K562 (cell line): ENCODE results near the gene DNASE1L2. TPM values are rescaled to one million over a fixed set of nuclear protein-coding genes. Genes with fewer than 3 reads are reported as not detected.

Source experiments
- CREB3 ChIP-seq: fragments of 450-650 bp; conservative IDR thresholded peaks from 2 replicates; pipeline ENCODE4 v1.6.1; 2016; ENCODE audit warnings: missing genetic modification characterization, low read depth, mild to moderate bottlenecking, missing compliant biosample characterization, moderate library complexity
- E2F3 ChIP-seq: fragments of 250-450 bp; sonication (Bioruptor Pico); IDR thresholded peaks from 2 replicates; pipeline ENCODE4 v1.4.0; 2020; ENCODE audit warnings: mild to moderate bottlenecking
- HNRNPK ChIP-seq: fragments of 200-400 bp; formaldehyde crosslinking; IDR thresholded peaks from one replicate; pipeline ENCODE4 v1.6.1; 2018; ENCODE audit warnings: mild to moderate bottlenecking, low read depth, low read length; ENCODE audit not compliant: poor library complexity, severe bottlenecking
- MED1 ChIP-seq: sonication (generic); formaldehyde crosslinking; IDR thresholded peaks from 2 replicates; pipeline ENCODE4 v1.8.1; 2023; ENCODE audit warnings: missing genetic modification reagents, borderline replicate concordance
- PCBP1 ChIP-seq: fragments of 200-400 bp; formaldehyde crosslinking; IDR thresholded peaks from 2 replicates; pipeline ENCODE4 v1.6.1; 2018; ENCODE audit warnings: mild to moderate bottlenecking, low read depth, low read length; ENCODE audit not compliant: poor library complexity, severe bottlenecking
- RREB1 ChIP-seq: fragments of 250-450 bp; sonication (Bioruptor Pico); IDR thresholded peaks from 2 replicates; pipeline ENCODE4 v1.4.0; 2020
- THRA ChIP-seq: fragments of 450-650 bp; IDR thresholded peaks from 2 replicates; pipeline ENCODE4 v1.6.1; 2017; ENCODE audit warnings: mild to moderate bottlenecking, moderate library complexity
- ZNF696 ChIP-seq: fragments of 250-450 bp; sonication (Bioruptor Pico); conservative IDR thresholded peaks from 2 replicates; pipeline ENCODE4 v1.4.0; 2020; ENCODE audit warnings: mild to moderate bottlenecking, moderate library complexity
- polyA plus RNA-seq, 8 experiments: library from polyadenylated mRNA; depleted of rRNA in 4 of 8; stranded (reverse) in 5 of 8; unstranded in 3 of 8; fragments of >200 nt; fragmentation: Nextera tagmentation in 2 of 8; fragmentation: Illumina TruSeq in 1 of 8; extraction: Ambion mirVana in 2 of 8; extraction: Trizol in 1 of 8; gene quantifications; 2 replicates each; pipeline versions ENCODE4 v1.2.1 to v1.2.3, GENCODE V29; 2011 to 2014; ENCODE audit warnings: inconsistent platforms in 1 of 8, missing spikeins in 1 of 8
- total RNA-seq, 7 experiments: library from RNA; depleted of rRNA in 6 of 7; stranded (reverse); fragments of >200 nt in 6 of 7; fragmentation: Illumina TruSeq in 2 of 7; extraction: Trizol in 2 of 7; gene quantifications; 2 replicates each; pipeline versions ENCODE4 v1.2.1 to v1.2.3, GENCODE V29; 2011 to 2021; ENCODE audit warnings: low replicate concordance in 1 of 7

DNASE1L2 gene
- total and polyA plus RNA-seq, 9 of the 15 experiments (the other 6 are each of a cell fraction or from before 2014, with no cell fraction given): 0.08 to 2.7 (median 1.7) TPM; not detected in 1

GRCh38 chr16:2196981-2197511 lies 39.2 kb upstream of the DNASE1L2 start (continued):
- TF ChIP-seq PCBP1 (peak; percentile 46), RREB1 (CRISPR knock-in tag) (no peak), E2F3 (CRISPR knock-in tag) (no peak), ZNF696 (CRISPR knock-in tag) (no peak), CREB3 (tag) (no peak), THRA (no peak), MED1 (CRISPR knock-in tag) (no peak), HNRNPK (no peak)
